ENCODE measurements around the gene ZNF511.
A peak's percentile ranks its signal among the peaks of the same experiment; 100 is the strongest.
"Not testable (repeated sequence)": the region's sequence is repeated elsewhere in the genome, so short reads cannot be mapped to it uniquely, and the experiment has no call there.

ZNF511 gene, protein sequence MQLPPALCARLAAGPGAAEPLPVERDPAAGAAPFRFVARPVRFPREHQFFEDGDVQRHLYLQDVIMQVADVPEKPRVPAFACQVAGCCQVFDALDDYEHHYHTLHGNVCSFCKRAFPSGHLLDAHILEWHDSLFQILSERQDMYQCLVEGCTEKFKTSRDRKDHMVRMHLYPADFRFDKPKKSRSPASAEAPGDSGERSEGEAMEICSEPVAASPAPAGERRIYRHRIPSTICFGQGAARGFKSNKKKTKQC

DNA sequence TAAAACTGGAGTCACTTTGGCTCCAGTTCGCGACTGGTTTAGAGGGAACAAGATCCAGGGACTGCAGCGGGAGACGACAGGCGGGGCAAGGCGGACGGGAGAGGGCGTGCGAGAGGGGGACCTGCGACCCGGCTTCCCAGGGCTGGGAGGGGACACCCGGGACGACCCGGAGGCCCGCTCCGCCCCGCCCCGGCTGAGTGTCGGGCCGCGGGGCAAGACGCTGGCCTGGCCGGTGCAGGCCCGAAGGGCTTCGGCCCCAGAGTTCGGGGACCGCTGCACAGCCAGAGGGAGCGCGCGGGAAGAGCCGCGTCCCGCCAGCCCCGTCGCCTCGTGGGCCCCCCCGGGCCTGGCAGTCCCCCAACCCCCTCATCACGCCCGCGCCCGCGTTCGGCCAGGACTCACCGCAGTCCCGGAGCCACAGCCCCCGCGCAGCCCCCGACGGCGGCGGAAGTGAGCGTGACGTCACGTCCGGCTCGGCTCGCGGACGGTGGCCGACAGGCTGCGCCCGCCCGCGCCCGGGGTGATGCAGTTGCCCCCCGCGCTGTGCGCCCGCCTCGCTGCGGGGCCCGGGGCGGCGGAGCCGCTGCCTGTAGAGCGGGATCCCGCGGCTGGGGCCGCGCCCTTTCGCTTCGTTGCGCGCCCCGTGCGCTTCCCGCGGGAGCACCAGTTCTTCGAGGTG lies at the start of gene ZNF511, which contains the start of gene TUBGCP2:
Gene ZNF511 (plus strand): TSS at position 494 of the 679 bp plus-strand sequence. CDS start 30 bp downstream, at position 524.
Gene TUBGCP2 (minus strand): TSS at position 452 of the 679 bp plus-strand sequence. CDS start 5,931 bp downstream, outside the sequence.
- DNase-seq (ENCODE audit: low read depth): peak; percentile 85

DNA sequence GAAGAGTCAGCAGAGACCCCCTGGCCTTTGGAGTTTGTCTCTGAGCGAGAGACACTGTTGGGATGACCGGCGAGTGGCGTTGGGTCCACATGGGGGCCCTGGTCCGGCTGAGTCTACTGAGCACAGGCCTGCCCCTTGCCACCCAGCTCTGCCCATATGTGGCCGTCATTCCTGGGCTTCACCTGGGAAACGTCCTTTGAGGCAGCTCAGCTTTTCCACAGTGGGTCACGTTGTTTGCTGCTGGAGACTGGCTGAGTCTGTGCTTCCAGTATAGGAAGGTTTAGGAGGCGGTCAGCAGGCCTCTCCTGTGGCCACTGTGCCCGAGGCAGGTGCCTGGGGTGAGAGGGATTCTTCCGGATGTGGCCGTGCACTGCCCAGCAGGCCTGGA lies 49.1 kb upstream of the ZNF511 start:
- DNase-seq (ENCODE audit: low read depth): no peak

DNA sequence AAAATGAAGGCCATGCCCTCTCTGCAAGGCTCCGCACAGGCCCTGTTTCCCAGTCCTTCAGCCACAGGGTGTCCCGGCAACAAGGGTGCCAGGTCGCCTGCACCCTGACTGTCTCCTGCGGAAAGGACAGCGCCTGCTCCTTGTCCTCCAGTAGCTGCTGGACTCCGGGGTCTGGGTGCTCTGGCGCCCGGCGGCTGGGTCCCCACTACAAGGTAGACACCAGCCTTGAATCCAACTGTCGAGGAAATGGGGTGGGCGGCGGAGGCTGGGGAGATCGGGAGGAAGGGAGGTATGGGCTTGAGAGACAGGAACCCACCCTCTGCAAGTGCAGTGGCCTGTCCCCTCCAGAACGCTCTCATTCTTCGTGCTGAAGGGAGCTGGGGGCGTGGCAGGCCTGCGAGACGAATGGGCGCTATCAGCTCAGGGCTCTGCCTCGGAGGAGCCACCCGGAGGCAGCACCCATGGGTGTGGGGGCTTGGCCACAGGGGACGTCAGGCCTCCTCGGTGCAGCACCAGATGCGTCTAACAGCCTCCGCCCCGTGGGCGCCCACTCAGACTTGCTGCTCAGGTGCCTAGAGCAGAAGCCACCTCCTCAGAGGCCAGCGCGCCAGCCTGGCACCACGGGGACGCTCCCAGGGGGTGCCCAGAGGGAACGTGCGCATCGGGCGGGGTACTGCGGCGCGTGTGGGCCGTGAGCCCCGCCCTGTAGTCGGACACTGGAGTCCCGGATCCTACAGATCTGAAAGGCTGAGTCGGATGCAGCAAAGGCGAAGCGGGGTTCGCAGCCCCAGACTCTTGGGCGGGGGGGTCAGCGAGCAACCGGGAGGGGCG lies 47.6 kb upstream of the ZNF511 start:
- peak; percentile 58 for DNase-seq (ENCODE audit: low read depth)

DNA sequence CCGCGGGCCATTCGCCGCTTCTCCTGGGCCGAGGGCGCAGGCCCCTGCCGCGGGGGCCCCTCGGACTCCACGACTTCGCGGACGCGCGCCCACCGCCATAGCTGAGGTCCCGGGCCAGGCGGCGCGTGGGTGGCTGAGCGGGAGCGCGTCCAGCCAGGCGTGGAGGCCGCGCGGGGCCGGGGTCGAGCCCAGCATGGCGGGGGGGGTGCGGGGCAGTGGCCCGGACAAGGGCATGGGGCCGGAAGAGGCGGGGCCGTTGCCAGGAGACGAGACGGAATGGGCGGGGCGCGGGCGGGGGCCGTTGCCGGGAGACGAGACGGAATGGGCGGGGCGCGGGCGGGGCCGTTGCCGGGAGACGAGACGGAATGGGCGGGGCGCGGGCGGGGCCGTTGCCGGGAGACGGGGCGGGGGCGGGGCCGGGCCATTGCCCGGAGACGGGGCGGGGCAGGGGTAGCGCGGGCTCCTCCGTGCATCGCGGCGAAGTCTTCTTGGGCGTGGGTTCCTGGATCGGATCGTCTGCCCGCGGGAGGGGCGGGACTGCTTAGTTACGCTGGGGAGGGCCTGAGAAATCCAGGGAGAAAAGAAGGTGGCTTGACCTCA lies 46.9 kb upstream of the ZNF511 start:
- DNase-seq (ENCODE audit: low read depth): peak; percentile 80

DNA sequence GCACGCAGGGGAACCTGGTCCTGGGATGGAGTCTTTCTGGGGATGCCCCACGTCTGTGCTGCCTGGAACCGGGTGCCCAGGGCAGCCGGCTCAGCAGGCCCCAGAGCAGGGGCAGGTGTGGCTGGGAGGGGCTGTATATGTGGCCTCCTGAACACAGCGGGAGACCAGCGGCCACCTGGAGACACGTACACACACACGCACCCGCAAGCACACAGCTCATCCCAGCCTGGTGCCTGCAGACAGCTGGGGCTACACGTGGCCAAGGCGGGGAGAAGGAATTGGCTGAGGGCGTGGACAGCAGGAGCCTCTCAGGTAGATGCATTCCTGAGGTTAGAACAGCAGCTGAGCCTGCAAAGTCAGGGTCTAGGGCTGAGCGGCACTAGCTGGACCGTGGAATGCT lies 46.0 kb upstream of the ZNF511 start:
- DNase-seq (ENCODE audit: low read depth): no peak

DNA sequence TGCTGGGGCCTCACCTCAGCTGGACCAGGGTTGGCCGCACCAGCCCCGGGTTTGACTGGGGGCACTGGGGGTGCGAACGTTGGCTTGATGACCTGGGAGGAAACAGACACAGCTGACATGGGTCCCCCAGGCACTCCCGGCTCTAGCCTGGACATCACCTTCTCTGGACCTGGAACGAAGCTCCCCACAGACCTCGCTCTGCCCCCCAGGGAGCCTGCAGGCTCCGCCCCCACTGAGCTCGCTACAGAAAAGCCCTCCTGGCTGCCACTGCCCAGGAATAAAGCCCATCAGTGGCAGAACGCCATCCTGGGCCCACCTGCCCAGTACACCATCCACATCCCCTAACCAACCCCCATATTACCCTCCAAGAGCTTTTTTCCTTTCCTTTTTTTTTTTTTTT lies 45.0 kb upstream of the ZNF511 start:
- DNase-seq (ENCODE audit: low read depth): no peak

DNA sequence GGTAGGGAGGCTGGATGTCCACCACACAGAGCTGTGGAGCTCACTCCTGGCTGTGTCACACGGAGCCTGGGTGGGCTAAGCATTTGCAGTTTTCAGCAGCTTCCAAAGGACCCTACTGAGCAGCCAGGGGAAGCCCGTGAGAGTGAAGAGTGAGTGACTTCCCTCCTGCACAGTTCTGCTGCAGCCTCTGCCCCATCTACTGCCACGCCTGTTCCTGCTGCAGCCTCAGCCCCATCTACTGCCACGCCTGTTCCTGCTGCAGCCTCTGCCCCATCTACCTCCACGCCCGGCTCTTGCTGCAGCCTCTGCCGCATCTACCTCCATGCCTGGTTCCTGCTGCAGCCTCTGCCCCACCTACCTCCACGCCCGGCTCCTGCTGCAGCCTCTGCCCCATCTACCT lies 44.3 kb upstream of the ZNF511 start:
- DNase-seq (ENCODE audit: low read depth): no peak

DNA sequence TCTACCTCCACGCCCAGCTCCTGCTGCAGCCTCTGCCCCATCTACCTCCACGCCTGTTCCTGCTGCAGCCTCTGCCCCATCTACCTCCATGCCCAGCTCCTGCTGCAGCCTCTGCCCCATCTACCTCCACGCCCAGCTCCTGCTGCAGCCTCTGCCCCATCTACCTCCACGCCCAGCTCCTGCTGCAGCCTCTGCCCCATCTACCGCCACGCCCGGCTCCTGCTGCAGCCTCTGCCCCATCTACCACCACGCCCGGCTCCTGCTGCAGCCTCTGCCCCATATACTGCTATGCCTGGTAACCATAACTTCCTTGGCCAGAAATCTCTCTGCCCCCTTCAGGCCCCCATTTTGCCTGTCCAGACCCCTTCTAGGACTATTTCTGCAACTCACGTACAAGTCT lies 43.7 kb upstream of the ZNF511 start:
- not testable (repeated sequence) for DNase-seq (ENCODE audit: low read depth)

DNA sequence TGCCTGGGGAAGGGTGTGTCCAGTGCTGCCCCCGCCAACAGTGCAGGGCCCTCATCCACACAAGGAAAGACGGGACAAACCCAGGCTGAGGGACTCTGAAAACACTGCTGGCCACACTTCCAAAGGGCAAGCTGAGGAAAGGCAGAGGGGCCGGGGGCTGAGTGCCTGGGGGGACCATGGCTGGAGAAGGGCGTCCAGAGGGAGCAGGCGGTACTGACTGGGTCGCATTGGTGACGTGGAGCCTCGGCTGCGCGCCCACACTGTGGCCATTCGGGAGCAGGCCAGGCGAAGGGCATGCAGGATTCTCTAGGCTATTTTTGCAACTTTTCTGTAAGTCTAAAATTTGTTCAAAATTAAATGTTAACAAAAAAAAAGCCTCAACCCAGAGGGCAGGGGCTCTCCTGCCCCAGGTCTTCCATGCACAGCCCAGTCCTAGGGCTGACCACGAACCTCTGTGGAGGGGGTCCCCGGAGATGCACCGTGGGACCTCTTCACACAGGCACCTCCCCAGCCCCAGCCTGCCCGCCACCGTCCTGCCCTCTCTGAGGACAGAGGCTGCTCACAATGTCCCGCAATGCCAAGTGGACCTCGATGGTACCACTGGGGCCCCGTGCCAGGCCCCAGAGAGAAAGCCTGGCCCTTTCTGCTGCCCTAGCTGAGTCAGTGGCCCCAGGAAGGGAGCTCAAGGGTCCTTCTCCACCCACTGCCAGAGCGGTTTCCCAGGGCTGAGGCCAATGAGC lies 42.5 kb upstream of the ZNF511 start:
- no peak for DNase-seq (ENCODE audit: low read depth)

DNA sequence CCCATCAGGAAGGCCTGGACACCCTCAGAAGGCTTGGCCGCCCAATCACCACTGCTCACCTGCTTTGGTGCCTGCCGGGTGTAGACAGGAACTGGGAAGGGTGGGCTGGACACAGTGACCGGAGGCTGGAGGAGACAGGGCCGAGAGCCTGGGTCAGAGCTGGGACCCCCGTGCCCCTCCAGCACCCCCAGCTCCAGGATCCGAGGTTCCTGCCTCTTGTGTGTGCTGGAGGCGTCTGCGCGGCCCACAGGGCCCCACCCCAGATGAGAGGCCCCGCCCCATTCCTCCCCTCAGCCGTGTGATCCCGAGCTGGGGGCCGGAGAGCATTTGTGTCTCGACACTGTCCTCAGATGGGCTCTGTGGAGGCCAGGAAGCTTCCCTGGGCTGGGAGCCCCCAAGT lies 41.4 kb upstream of the ZNF511 start:
- no peak for DNase-seq (ENCODE audit: low read depth)

DNA sequence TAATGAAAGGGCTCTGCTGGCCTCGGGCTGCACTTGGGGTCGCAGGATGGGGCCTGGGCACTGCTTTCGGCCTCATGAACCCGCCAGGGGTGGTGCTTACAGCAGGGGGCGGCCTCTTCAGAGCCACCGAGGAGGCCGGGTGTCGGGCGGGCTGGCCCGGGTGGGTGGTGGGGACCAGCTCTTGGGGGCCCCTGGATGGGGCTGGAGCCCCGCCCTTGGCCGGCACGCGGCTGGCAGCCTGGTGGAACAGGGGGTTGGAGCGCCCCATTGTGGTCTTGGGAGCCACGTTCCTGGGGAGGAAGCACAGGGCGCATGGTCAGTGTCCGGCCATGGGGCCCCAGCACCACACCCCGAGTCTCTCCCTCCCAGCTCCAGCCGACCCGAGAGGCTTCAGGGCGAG lies 40.9 kb upstream of the ZNF511 start:
- no peak for DNase-seq (ENCODE audit: low read depth)

DNA sequence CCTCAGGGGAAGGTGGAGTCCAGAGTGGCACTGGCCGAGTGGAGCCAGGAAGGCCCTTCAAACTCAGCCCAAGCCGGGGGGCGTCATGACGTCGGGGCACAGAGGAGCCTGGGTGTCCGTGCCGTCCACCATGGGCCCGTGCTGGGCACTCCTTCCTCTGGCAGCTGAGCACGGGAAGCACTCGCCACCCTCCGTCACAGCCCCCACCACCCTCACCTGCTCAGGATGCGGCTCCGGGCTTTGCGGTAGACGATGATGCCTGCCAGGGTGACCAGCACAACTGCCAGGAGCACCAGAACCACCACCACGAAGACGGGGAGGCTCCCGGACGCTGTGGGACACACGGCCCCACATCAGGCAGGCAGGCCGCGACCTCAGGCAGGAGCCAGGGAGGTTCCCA lies 40.2 kb upstream of the ZNF511 start:
- DNase-seq (ENCODE audit: low read depth): no peak

DNA sequence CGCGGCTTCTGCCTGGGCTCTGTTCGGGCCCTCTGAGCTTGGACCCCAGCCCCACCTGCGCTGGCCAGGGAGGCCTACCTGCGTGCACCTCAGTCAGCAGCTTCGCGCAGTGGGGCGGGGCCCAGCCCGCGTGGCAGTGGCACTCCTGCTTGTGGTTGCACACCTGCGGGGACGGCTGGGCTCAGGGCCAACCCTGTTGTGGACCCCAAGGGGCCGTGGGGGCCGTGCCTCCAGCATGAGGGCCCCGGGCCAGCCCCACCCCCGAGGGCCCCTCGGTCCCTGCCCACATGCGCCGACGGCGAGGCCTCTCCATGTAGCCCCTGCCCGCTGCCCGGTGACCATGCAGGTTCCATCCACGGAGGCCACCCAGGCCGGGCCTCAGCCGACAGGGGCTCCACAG lies 39.3 kb upstream of the ZNF511 start:
- no peak for DNase-seq (ENCODE audit: low read depth)

DNA sequence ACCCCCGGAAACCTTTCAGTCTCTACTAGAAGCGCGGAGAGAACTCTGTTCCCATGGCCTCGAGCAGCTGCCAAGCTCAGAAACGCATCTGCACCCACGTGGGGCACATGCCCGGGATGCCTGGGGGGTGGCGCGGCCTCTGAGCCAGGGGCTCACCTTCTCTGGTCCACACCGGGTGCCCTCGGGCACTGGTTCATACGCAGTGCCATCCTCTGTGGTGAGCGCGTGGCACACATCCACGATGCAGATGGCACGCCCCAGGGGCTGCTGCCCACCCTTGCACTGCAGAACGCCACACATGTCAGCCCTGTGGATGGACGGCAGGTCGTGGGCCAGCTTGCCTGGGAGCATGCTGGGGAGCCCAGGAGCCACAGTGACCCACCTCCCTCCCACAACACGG lies 38.5 kb upstream of the ZNF511 start:
- DNase-seq (ENCODE audit: low read depth): no peak

DNA sequence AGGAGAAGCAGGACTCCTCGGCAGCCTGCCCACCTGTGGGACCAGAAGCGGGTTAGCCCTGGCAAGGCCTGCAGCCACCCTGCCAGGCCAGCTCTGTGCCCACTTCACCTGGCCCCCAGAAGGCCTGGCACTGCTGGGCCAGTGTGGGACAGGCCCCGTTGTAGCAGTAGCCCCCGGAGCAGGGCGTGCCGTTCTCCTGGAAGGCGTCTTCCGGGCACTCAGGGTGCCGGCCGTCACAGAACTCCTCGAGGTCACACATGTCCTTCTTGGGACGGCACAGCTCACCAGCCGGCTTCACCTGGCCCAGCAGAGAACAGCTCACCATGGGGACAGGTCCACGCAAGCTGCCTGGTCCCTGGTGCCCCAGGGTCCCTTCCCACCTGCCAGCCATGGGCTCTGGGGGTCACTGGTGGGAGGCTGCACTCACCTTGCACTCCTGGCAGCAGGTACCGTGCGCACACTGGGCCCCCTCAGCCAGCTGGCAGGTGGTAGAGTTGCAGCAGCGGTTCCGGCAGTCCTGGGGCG lies 37.9 kb upstream of the ZNF511 start:
- DNase-seq (ENCODE audit: low read depth): no peak

DNA sequence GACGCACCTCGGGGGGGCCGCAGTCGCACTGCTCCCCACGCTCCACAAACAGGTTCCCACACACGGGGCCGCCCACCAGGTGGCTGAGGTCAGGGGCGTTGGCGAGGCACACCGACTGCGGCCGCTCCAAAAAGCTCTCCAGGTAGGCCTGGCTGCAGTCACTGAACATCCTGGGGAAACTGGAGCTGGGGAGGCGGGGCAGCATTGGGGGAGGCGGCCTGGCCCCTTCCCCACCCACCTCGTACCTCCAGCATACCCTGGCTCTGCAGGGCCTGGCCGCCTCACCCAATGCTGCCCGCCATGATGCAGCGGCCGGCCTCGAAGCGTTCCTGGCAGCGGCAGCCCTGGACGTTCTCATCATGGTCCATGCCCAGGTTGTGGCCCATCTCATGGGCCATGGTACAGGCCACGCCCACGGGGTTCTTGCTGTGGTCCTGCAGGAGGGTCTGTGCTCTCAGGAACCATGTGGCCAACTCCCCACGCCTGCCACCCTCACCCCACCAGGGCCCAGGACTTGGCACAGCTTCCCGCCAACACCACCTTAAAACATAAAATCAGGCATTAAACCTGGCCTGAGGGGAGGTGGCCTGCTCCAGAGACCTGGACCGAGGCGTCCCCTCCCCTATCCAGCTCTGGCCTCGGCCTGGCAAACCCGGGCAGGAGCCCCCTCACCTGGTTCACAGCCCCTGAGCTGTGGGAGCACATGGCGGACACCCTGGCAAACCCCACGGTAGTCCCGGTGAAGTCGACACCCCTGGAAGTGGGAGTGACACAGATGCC lies 37.0 kb upstream of the ZNF511 start:
- DNase-seq (ENCODE audit: low read depth): no peak

DNA sequence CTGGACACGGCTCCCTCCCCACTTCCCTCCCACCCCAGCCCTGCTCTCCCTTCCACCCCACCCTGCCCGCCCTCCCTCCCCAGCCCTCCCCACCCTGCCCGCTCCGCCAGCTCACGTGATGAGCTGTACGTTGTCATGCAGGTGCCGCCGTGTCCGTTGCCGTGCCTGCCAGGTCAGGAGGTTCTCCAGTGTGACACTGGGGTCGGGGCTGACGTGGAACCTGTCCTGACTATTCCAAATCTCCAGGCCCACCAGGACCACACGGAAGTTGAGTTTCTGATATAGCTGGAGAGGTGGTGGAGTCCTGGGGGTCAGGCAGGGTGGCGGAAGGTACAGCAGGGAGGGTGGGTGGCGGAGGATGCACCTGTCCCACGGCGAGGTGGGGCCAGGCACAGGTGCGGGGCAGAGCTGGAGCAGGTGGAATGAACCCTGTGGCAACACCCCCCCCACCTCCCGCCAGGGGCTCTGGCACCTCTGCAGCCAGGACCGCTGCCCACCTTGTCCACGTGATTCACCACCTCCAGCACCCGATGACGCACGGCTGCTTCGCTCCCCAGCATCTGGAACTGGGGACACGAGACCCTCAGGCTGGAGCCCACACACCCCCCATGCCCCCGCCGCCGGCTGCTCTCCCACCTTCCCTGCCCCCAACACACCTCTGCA lies 36.3 kb upstream of the ZNF511 start:
- no peak for DNase-seq (ENCODE audit: low read depth)

DNA sequence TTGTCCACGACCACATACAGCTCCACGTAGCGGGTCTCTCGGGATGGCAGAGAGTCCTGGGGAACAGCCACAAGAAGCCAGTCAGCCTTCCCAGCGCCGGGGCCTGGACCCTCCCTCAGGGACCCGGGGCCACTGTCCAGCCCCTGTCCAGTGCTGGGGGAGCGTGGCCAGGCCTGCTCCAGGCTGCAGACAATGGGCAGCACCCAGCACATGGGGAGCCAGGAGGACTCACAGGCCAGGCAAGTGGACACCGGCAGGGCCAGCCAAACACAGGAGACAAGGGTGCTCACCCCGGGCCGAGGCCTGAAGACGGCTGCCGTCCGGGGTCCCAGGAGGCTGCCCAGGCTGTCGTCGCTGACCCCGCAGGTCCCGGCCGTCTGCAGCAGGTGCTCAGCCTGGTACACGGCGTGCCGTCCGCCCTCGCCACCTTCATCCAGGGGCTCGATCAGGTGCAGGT lies 35.7 kb upstream of the ZNF511 start:
- no peak for DNase-seq (ENCODE audit: low read depth)

DNA sequence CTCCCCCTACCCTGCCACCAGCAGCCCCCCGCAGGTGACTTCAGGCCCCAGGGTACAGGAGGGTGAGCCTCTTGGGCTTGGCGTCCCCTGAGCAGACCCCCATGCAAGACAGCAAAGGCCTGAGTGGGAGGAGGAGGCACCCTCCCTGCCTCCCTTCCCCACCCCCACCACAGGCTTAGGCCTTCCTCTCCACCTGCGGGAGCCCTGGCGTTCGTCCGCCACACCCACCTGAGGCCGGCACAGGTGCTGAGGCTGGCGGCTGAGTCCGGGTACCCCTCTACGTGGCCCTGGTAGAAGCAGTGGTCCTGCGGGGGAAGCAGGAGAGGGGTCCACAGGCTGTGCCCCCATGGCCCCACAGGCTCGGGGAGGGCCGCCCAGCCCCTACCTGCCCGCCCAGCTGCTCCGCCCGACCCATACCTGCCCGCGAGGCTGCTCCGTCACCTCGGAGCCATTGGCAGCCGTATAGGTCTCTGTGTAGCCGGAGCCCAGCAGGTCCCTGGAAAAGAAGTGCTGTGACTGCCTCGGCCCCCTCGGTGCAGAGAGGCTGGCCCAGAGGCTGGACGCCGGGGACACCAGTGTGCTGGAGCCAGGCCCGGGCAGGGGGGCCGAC lies 35.1 kb upstream of the ZNF511 start:
- DNase-seq (ENCODE audit: low read depth): no peak

All from activated gamma-delta T cell treated with anti-CD3 and anti-CD28 coated beads, Interleukin-2, amount 50 U/mL, for 16 hours (primary cell).